SK-N-SH (cell line): ENCODE results near the gene CEP131. TPM values are rescaled to one million over a fixed set of nuclear protein-coding genes. Genes with fewer than 3 reads are reported as not detected.

Experiments
- CTCF ChIA-PET: fragments of 300-600, 350-600 bp; formaldehyde crosslinking; extraction: SDS; loops from one replicate; lab custom pipeline; 2021; lab: Yijun Ruan, JAX
- POLR2A ChIA-PET: fragments of 350-600 bp; sonication (Branson Sonifier 250); formaldehyde crosslinking; extraction: SDS; loops from one replicate; lab custom pipeline; 2020; ENCODE audit warnings: antibody characterized with exemption, inconsistent platforms; lab: Yijun Ruan, JAX
- DNase-seq: peaks from one replicate; pipeline ENCODE4 v3.0.0; 2012
- H2AFZ ChIP-seq: fragments of 200-600 bp; sonication (generic); 2 replicates; pipeline ENCODE4 v1.8.1; 2016; ENCODE audit warnings: antibody characterized with exemption, mild to moderate bottlenecking, low read depth
- H3F3A ChIP-seq: fragments of 200-600 bp; sonication (generic); replicated peaks from 2 replicates; pipeline ENCODE3; 2016; ENCODE audit warnings: antibody characterized with exemption, mild to moderate bottlenecking; ENCODE audit not compliant: insufficient read depth
- H3K27ac ChIP-seq, 2 experiments: fragments of 200-500 bp in 1 of 2; fragments of 200-600 bp in 1 of 2; sonication (Bioruptor generic) in 1 of 2; sonication (generic), shearing (Covaris generic) in 1 of 2; 2 replicates each; pipeline versions ENCODE4 v1.5.1 to v1.6.1; 2014 to 2016; ENCODE audit warnings: low read depth in 2 of 2, inconsistent platforms in 1 of 2, low read length in 1 of 2, mild to moderate bottlenecking in 1 of 2, mixed read lengths in 1 of 2
- H3K27me3 ChIP-seq: fragments of 200-600 bp; sonication (generic), shearing (Covaris generic); 2 replicates; pipeline ENCODE4 v1.6.1; 2016; ENCODE audit warnings: mixed run types; ENCODE audit not compliant: insufficient read depth
- H3K36me3 ChIP-seq, 2 experiments: fragments of 200-500 bp in 1 of 2; fragments of 200-600 bp in 1 of 2; sonication (Bioruptor generic) in 1 of 2; sonication (generic) in 1 of 2; replicated peaks in 1 of 2; 2 replicates each; pipeline versions ENCODE3 to v1.5.1; 2014 to 2016; ENCODE audit warnings: low read length in 1 of 2, mild to moderate bottlenecking in 1 of 2; ENCODE audit not compliant: insufficient read depth in 2 of 2, control insufficient read depth in 1 of 2
- H3K4me1 ChIP-seq, 2 experiments: fragments of 200-500 bp in 1 of 2; fragments of 200-600 bp in 1 of 2; sonication (Bioruptor generic) in 1 of 2; sonication (generic), shearing (Covaris generic) in 1 of 2; 2 replicates each; pipeline versions ENCODE4 v1.5.1 to v1.6.1; 2014 to 2016; ENCODE audit warnings: low read depth in 1 of 2, low read length in 1 of 2, mixed run types in 1 of 2; ENCODE audit not compliant: insufficient read depth in 2 of 2, control insufficient read depth in 1 of 2
- H3K4me2 ChIP-seq: fragments of 200-600 bp; sonication (generic), shearing (Covaris generic); 2 replicates; pipeline ENCODE4 v1.6.1; 2017; ENCODE audit warnings: mixed run types
- H3K4me3 ChIP-seq, 2 experiments: fragments of 200-500 bp in 1 of 2; fragments of 200-600 bp in 1 of 2; sonication (Bioruptor generic) in 1 of 2; sonication (generic), shearing (Covaris generic) in 1 of 2; 2 replicates each; pipeline versions ENCODE4 v1.5.1 to v1.8.1; 2014 to 2016; ENCODE audit warnings: low read depth in 2 of 2, inconsistent platforms in 1 of 2, low read length in 1 of 2, mild to moderate bottlenecking in 1 of 2, mixed read lengths in 1 of 2, moderate library complexity in 1 of 2
- H3K79me2 ChIP-seq: fragments of 200-600 bp; sonication (generic); 2 replicates; pipeline ENCODE4 v1.8.1; 2017; ENCODE audit warnings: mild to moderate bottlenecking; ENCODE audit not compliant: insufficient read depth
- H3K9ac ChIP-seq: fragments of 200-600 bp; sonication (generic); 2 replicates; pipeline ENCODE4 v1.6.1; 2017; ENCODE audit warnings: mixed run types
- H3K9me2 ChIP-seq: fragments of 200-600 bp; sonication (generic); 2 replicates; pipeline ENCODE4 v1.6.1; 2017; ENCODE audit warnings: mixed run types
- H3K9me3 ChIP-seq: fragments of 200-600 bp; sonication (generic); 2 replicates; pipeline ENCODE4 v1.6.1; 2017; ENCODE audit warnings: mixed run types, mild to moderate bottlenecking, moderate library complexity
- H4K20me1 ChIP-seq: fragments of 200-600 bp; sonication (generic); 2 replicates; pipeline ENCODE4 v1.6.1; 2017; ENCODE audit warnings: mild to moderate bottlenecking, mixed run types; ENCODE audit not compliant: insufficient read depth
- CTCF ChIP-seq: fragments of 200-600 bp; sonication (generic); IDR thresholded peaks from 2 replicates; pipeline ENCODE4 v1.6.1; 2017; ENCODE audit warnings: antibody characterized with exemption, mild to moderate bottlenecking, moderate library complexity
- EP300 ChIP-seq, 2 experiments: IDR thresholded peaks; 2 replicates each; pipeline versions ENCODE4 v1.4.0 to v1.6.1; 2012; ENCODE audit warnings: borderline replicate concordance in 1 of 2, low read depth in 1 of 2, low read length in 1 of 2
- FOXM1 ChIP-seq: IDR thresholded peaks from 2 replicates; pipeline ENCODE4 v1.4.0; 2012; ENCODE audit warnings: low read depth, mild to moderate bottlenecking
- GATA2 ChIP-seq: sonication (generic); formaldehyde crosslinking; IDR thresholded peaks from 2 replicates; pipeline ENCODE4 v1.5.0; 2020; ENCODE audit warnings: mild to moderate bottlenecking, missing genetic modification reagents
- JUND ChIP-seq: IDR thresholded peaks from 2 replicates; pipeline ENCODE4 v1.4.0; 2012
- MEF2A ChIP-seq: IDR thresholded peaks from 2 replicates; pipeline ENCODE4 v1.4.0; 2012; ENCODE audit warnings: low read depth, borderline replicate concordance
- NRF1 ChIP-seq: IDR thresholded peaks from 2 replicates; pipeline ENCODE4 v1.6.1; 2012; ENCODE audit warnings: low read depth, mild to moderate bottlenecking, low read length
- POLR2AphosphoS5 ChIP-seq: IDR thresholded peaks from 2 replicates; pipeline ENCODE4 v1.6.1; 2012; ENCODE audit warnings: low read depth, low read length
- RAD21 ChIP-seq: IDR thresholded peaks from 2 replicates; pipeline ENCODE4 v1.6.1; 2012; ENCODE audit warnings: mild to moderate bottlenecking, low read length
- RCOR1 ChIP-seq: fragments of 150-350 bp; IDR thresholded peaks from 2 replicates; pipeline ENCODE4 v1.6.1; 2017; ENCODE audit warnings: antibody characterized with exemption, low read length
- RFX5 ChIP-seq: IDR thresholded peaks from 2 replicates; pipeline ENCODE4 v1.6.1; 2012; ENCODE audit warnings: mild to moderate bottlenecking, improper control_type of control experiment, low read length
- RXRA ChIP-seq: IDR thresholded peaks from 2 replicates; pipeline ENCODE4 v1.4.0; 2012; ENCODE audit warnings: low read depth, mild to moderate bottlenecking, borderline replicate concordance
- TCF12 ChIP-seq: IDR thresholded peaks from 2 replicates; pipeline ENCODE4 v1.4.0; 2012
- TEAD4 ChIP-seq: IDR thresholded peaks from 2 replicates; pipeline ENCODE4 v1.4.0; 2012; ENCODE audit warnings: mild to moderate bottlenecking, borderline replicate concordance; ENCODE audit not compliant: insufficient read depth
- USF1 ChIP-seq: IDR thresholded peaks from 2 replicates; pipeline ENCODE4 v1.4.0; 2012; ENCODE audit warnings: low read depth, borderline replicate concordance
- WGBS: methylation state at CpG from one replicate; pipeline ENCODE4 v1.1.6; 2017; ENCODE audit warnings: low lambda C conversion rate; 5-methylcytosine and 5-hydroxymethylcytosine counted together
- polyA plus RNA-seq, 3 experiments: library from polyadenylated mRNA; depleted of rRNA; stranded (reverse); fragments of >200 nt; gene quantifications; 2 replicates each; pipeline ENCODE4 v1.2.3, GENCODE V29; 2012
- TF ChIP-seq, protein P1 (sequence below): IDR thresholded peaks from 2 replicates; pipeline ENCODE4; 2012
- TF ChIP-seq, protein P2 (sequence below): fragments of 150-350 bp; IDR thresholded peaks from 2 replicates; pipeline ENCODE4 v1.6.1; 2017; ENCODE audit warnings: antibody characterized with exemption, low read length, low read depth, borderline replicate concordance

CEP131 gene
- polyA plus RNA-seq, 1 of the 3 experiments (the other 2 are of a cell fraction) = 34.8 TPM

GRCh38 chr17:81161972-81162371, 60.8 kb downstream of the CEP131 start:
- ChIA-PET POLR2A (no interaction called here), CTCF (interaction anchor here (1.0 to 4.3 kb wide), 2 partner anchors 19 to 39 kb away, joined by 5 to 42 read pairs; no protein-coding TSS in a partner anchor)
- WGBS = 68% methylated on average over 12 of the region's 16 CpGs
- no peaks in the 10 kb centered on the region for H3K36me3 ChIP-seq
- H2AFZ ChIP-seq = no peak overlapping the region
- no peak for DNase-seq
- no peaks in the 10 kb centered on the region for H4K20me1 ChIP-seq
- no peaks in the 10 kb centered on the region for H3K79me2 ChIP-seq
- H3K9ac ChIP-seq = no peak overlapping the region
- TF ChIP-seq USF1 (no peak), RCOR1 (no peak), GATA2 (CRISPR knock-in tag) (no peak), MEF2A (no peak), NRF1 (no peak)
- TF ChIP-seq, protein P1, sequence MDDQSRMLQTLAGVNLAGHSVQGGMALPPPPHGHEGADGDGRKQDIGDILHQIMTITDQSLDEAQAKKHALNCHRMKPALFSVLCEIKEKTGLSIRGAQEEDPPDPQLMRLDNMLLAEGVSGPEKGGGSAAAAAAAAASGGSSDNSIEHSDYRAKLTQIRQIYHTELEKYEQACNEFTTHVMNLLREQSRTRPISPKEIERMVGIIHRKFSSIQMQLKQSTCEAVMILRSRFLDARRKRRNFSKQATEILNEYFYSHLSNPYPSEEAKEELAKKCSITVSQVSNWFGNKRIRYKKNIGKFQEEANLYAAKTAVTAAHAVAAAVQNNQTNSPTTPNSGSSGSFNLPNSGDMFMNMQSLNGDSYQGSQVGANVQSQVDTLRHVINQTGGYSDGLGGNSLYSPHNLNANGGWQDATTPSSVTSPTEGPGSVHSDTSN = no peak
- H3F3A ChIP-seq = peaks cover 12% of the 10 kb centered on the region
- no peak overlapping the region for H3K4me3 ChIP-seq
- no peak overlapping the region for H3K4me2 ChIP-seq
- no peaks in the 10 kb centered on the region for H3K9me2 ChIP-seq
- H3K27ac ChIP-seq = no peak overlapping the region
- H3K27me3 ChIP-seq = peaks cover 14% of the 10 kb centered on the region; the same call in 1 of the 2 replicates
- H3K4me1 ChIP-seq = peaks cover 0 to 26% of the 10 kb centered on the region in 2 experiments; a peak in 1 of 4 replicates
- H3K9me3 ChIP-seq = no peaks in the 10 kb centered on the region

DNA sequence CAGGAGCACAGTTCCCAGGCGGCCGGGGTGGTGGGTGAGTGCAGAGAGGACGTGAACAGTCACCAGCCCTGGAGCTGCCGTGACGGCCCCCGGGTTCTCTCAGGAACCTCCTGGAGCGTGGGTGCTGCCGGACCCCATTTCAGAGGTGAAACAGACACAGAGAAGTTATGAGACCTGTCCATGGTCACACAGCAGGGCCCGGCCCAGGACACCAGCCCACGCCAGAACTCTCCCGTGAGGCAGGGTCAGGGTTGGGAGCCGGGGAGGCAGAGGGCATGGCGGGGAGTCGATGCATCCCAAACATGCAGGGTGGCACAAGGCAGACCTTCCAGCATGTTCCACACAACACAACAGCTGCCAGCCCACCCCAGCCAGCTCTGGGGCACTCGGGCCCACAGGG, 61.2 kb downstream of the CEP131 start:
- Histone ChIP-seq H3K4me3 (no peak overlapping the region), H3K79me2 (no peaks in the 10 kb centered on the region), H3K4me1 (peaks cover 0 to 22% of the 10 kb centered on the region in 2 experiments; a peak in 1 of 4 replicates), H3K36me3 (no peaks in the 10 kb centered on the region), H3K27me3 (peaks cover 11% of the 10 kb centered on the region; the same call in 1 of the 2 replicates), H3K9ac (no peak overlapping the region), H2AFZ (no peak overlapping the region), H3F3A (peaks cover 12% of the 10 kb centered on the region), H3K9me2 (no peaks in the 10 kb centered on the region), H3K9me3 (no peaks in the 10 kb centered on the region), H3K4me2 (no peak overlapping the region), H3K27ac (no peak overlapping the region), H4K20me1 (no peaks in the 10 kb centered on the region)
- no peak for TF ChIP-seq TEAD4
- TF ChIP-seq USF1 = no peak
- no peak for TF ChIP-seq RXRA
- TF ChIP-seq GATA2 (CRISPR knock-in tag) = no peak
- no peak for TF ChIP-seq POLR2AphosphoS5
- no peak for TF ChIP-seq TCF12
- TF ChIP-seq FOXM1 = no peak
- no peak for TF ChIP-seq RAD21
- no peak for TF ChIP-seq JUND
- TF ChIP-seq EP300 (IDR thresholded peaks at IDR 0.05; ENCODE audit: borderline replicate concordance in 1 of 2, low read depth in 1 of 2, low read length in 1 of 2) = no peak
- TF ChIP-seq, protein P1 = no peak
- TF ChIP-seq NRF1 = no peak
- no peak for TF ChIP-seq CTCF
- TF ChIP-seq RFX5 = no peak
- TF ChIP-seq, protein P2, sequence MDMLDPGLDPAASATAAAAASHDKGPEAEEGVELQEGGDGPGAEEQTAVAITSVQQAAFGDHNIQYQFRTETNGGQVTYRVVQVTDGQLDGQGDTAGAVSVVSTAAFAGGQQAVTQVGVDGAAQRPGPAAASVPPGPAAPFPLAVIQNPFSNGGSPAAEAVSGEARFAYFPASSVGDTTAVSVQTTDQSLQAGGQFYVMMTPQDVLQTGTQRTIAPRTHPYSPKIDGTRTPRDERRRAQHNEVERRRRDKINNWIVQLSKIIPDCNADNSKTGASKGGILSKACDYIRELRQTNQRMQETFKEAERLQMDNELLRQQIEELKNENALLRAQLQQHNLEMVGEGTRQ = no peak
- WGBS = 73% methylated on average over 14 of the region's 15 CpGs
- ChIA-PET POLR2A (no interaction called here), CTCF (no interaction called here)
- DNase-seq = no peak
